Inflammatory macrophage treated with lipopolysaccharide for 4 hours (primary cell): ENCODE measurements around the gene CELSR2.
A peak's percentile ranks its signal among the peaks of the same experiment; 100 is the strongest.

Experiments
- DNase-seq: peaks from one replicate; pipeline ENCODE4 v3.0.0-alpha.2; 2020

CELSR2 gene

GRCh38 chr1:109229531-109230127, 19.7 kb upstream of the CELSR2 start:
- DNase-seq = no peak

GRCh38 chr1:109231066-109231465, 18.3 kb upstream of the CELSR2 start:
- DNase-seq = no peak

- no peak for DNase-seq
These were observed 14.2 kb upstream of the CELSR2 start for GRCh38 chr1:109235137-109235536.

GRCh38 chr1:109237512-109237911, 11.8 kb upstream of the CELSR2 start:
- no peak for DNase-seq

- DNase-seq = no peak
These were observed 11.0 kb upstream of the CELSR2 start for GRCh38 chr1:109238382-109238781.

GRCh38 chr1:109239047-109239408, 10.3 kb upstream of the CELSR2 start:
- no peak for DNase-seq

- DNase-seq = no peak
These were observed 9.8 kb upstream of the CELSR2 start for GRCh38 chr1:109239409-109240068.

- DNase-seq = peak; percentile 18
These were observed 8.9 kb upstream of the CELSR2 start for GRCh38 chr1:109240158-109241152.

GRCh38 chr1:109241344-109241743, 8.0 kb upstream of the CELSR2 start:
- no peak for DNase-seq

- no peak for DNase-seq
These were observed 7.4 kb upstream of the CELSR2 start for GRCh38 chr1:109241841-109242345.

GRCh38 chr1:109242387-109242786, 7.0 kb upstream of the CELSR2 start:
- no peak for DNase-seq

GRCh38 chr1:109243221-109243620, 6.1 kb upstream of the CELSR2 start:
- no peak for DNase-seq

GRCh38 chr1:109243860-109244552, 5.3 kb upstream of the CELSR2 start:
- DNase-seq = no peak

- DNase-seq = no peak
These were observed 3.2 kb upstream of the CELSR2 start for GRCh38 chr1:109246141-109246551.

GRCh38 chr1:109247401-109248365, 1.7 kb upstream of the CELSR2 start:
- DNase-seq = no peak

- DNase-seq = no peak
These were observed 919 bp upstream of the CELSR2 start for GRCh38 chr1:109248444-109248796.

- no peak for DNase-seq
These were observed 489 bp downstream of the CELSR2 start for GRCh38 chr1:109249654-109250401.

- no peak for DNase-seq
These were observed 1.3 kb downstream of the CELSR2 start for GRCh38 chr1:109250454-109251276.

- DNase-seq = no peak
These were observed 2.2 kb downstream of the CELSR2 start for GRCh38 chr1:109251277-109252166.
